ENCODE measurements around the gene TNFRSF14. TPM values are rescaled to one million over a fixed set of nuclear protein-coding genes. Genes with fewer than 3 reads are reported as not detected.

TNFRSF14 gene
- total and polyA plus RNA-seq, 2 of the 13 experiments (the other 11 are each of a cell fraction or from before 2014, with no cell fraction given), result 11.9 to 49.9 TPM

- TF ChIP-seq ZNF225 (CRISPR knock-in tag; IDR thresholded peaks at IDR 0.05) (no peak), ZNF432 (CRISPR knock-in tag; IDR thresholded peaks at IDR 0.05; ENCODE audit: borderline replicate concordance) (no peak), ZNF407 (CRISPR knock-in tag; IDR thresholded peaks at IDR 0.05; ENCODE audit: not compliant biosample characterization) (peak; percentile 27), PBX3 (CRISPR knock-in tag; IDR thresholded peaks at IDR 0.05; ENCODE audit: borderline replicate concordance) (no peak), ZNF720 (CRISPR knock-in tag; IDR thresholded peaks at IDR 0.05) (no peak), ZNF343 (CRISPR knock-in tag; IDR thresholded peaks at IDR 0.05) (no peak), ZNF414 (CRISPR knock-in tag; IDR thresholded peaks at IDR 0.05) (peak; percentile 50; the same call in 1 of the 2 replicates), ZNF354B (CRISPR knock-in tag; IDR thresholded peaks at IDR 0.05) (no peak), MTA3 (CRISPR knock-in tag; IDR thresholded peaks at IDR 0.05) (no peak), KDM5A (IDR thresholded peaks at IDR 0.05; ENCODE audit: borderline replicate concordance, low read length) (no peak), SMAD1 (CRISPR knock-in tag; IDR thresholded peaks at IDR 0.05; ENCODE audit: borderline replicate concordance, low read depth) (no peak), MAZ (IDR thresholded peaks at IDR 0.05; ENCODE audit: borderline replicate concordance, low read depth, low read length) (no peak), MAZ (CRISPR knock-in tag; IDR thresholded peaks at IDR 0.05; ENCODE audit: low read depth) (no peak; the same call in 1 of the 2 replicates)
- TF ChIP-seq, protein P1, sequence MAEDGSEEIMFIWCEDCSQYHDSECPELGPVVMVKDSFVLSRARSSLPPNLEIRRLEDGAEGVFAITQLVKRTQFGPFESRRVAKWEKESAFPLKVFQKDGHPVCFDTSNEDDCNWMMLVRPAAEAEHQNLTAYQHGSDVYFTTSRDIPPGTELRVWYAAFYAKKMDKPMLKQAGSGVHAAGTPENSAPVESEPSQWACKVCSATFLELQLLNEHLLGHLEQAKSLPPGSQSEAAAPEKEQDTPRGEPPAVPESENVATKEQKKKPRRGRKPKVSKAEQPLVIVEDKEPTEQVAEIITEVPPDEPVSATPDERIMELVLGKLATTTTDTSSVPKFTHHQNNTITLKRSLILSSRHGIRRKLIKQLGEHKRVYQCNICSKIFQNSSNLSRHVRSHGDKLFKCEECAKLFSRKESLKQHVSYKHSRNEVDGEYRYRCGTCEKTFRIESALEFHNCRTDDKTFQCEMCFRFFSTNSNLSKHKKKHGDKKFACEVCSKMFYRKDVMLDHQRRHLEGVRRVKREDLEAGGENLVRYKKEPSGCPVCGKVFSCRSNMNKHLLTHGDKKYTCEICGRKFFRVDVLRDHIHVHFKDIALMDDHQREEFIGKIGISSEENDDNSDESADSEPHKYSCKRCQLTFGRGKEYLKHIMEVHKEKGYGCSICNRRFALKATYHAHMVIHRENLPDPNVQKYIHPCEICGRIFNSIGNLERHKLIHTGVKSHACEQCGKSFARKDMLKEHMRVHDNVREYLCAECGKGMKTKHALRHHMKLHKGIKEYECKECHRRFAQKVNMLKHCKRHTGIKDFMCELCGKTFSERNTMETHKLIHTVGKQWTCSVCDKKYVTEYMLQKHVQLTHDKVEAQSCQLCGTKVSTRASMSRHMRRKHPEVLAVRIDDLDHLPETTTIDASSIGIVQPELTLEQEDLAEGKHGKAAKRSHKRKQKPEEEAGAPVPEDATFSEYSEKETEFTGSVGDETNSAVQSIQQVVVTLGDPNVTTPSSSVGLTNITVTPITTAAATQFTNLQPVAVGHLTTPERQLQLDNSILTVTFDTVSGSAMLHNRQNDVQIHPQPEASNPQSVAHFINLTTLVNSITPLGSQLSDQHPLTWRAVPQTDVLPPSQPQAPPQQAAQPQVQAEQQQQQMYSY (CRISPR knock-in tag; IDR thresholded peaks at IDR 0.05), result 0 out of 2 replicates have a peak, but pooled peaks have one; percentile 14
Measured at GRCh38 chr1:2555634-2556276, 416 bp upstream of the TNFRSF14 start (continued).

All from HepG2 (cell line).